ENCODE results near the gene GTF3C1.
"Not testable (repeated sequence)": the region's sequence is repeated elsewhere in the genome, so short reads cannot be mapped to it uniquely, and the experiment has no call there.

GTF3C1 gene

GRCh38 chr16:27549746-27550581 is at the start of gene GTF3C1, which contains the start of gene KATNIP:
Gene GTF3C1, minus strand, starts transcription at chr16:27549913. Its CDS starts 23 bp downstream, at chr16:27549890.
Gene KATNIP, plus strand, starts transcription at chr16:27550144. Its CDS starts 27 bp downstream, at chr16:27550171.
- DNase-seq: peak; percentile 82 to 100 (median 99)

- peak in 1 of 51 donors; percentile 0 for DNase-seq
These were observed 49.3 kb upstream of the GTF3C1 start for GRCh38 chr16:27598931-27599565.

- no peak for DNase-seq
These were observed 48.5 kb upstream of the GTF3C1 start for GRCh38 chr16:27598220-27598619.

GRCh38 chr16:27597361-27597760 is 47.6 kb upstream of the GTF3C1 start:
- no peak for DNase-seq

GRCh38 chr16:27596411-27596810 is 46.7 kb upstream of the GTF3C1 start:
- DNase-seq: no peak

GRCh38 chr16:27595993-27596392 is 46.3 kb upstream of the GTF3C1 start:
- DNase-seq: no peak

- DNase-seq: no peak
These were observed 45.8 kb upstream of the GTF3C1 start for GRCh38 chr16:27595475-27595874.

GRCh38 chr16:27591837-27592236 is 42.1 kb upstream of the GTF3C1 start:
- DNase-seq: no peak

- no peak for DNase-seq
These were observed 38.3 kb upstream of the GTF3C1 start for GRCh38 chr16:27588057-27588456.

- no peak for DNase-seq
These were observed 37.0 kb upstream of the GTF3C1 start for GRCh38 chr16:27586711-27587110.

- no peak for DNase-seq
These were observed 35.5 kb upstream of the GTF3C1 start for GRCh38 chr16:27585200-27585599.

- no peak for DNase-seq
These were observed 33.9 kb upstream of the GTF3C1 start for GRCh38 chr16:27583634-27584033.

GRCh38 chr16:27582883-27583282 is 33.2 kb upstream of the GTF3C1 start:
- DNase-seq: no peak

GRCh38 chr16:27579087-27579980 is 29.6 kb upstream of the GTF3C1 start:
- DNase-seq: no peak

GRCh38 chr16:27576729-27577128 is 27.0 kb upstream of the GTF3C1 start:
- DNase-seq: no peak

- no peak for DNase-seq
These were observed 23.0 kb upstream of the GTF3C1 start for GRCh38 chr16:27572711-27573110.

- DNase-seq: no peak
These were observed 22.0 kb upstream of the GTF3C1 start for GRCh38 chr16:27571433-27572326.

GRCh38 chr16:27570986-27571385 is 21.3 kb upstream of the GTF3C1 start:
- DNase-seq: not testable (repeated sequence)

- no peak for DNase-seq
These were observed 18.4 kb upstream of the GTF3C1 start for GRCh38 chr16:27568077-27568476.

- DNase-seq: no peak
These were observed 16.7 kb upstream of the GTF3C1 start for GRCh38 chr16:27566417-27566816.

- no peak for DNase-seq
These were observed 14.5 kb upstream of the GTF3C1 start for GRCh38 chr16:27564224-27564623.

All from hypothalamus (tissue), 51 donors.